Measurements from ENCODE around the gene KLHDC3. TPM values are rescaled to one million over a fixed set of nuclear protein-coding genes. Genes with fewer than 3 reads are reported as not detected.

Gene KLHDC3
- total and polyA plus RNA-seq, 10 of the 15 experiments (the other 5 are each of a cell fraction or from before 2014, with no cell fraction given): 2.4 to 102 (median 55.4) TPM

- FAIRE-seq (no peak), ATAC-seq (no peak), DNase-seq (ENCODE audit: low read depth, low spot score) (no peak)
- ChIA-PET CTCF (interaction anchor here (0.6 to 1.2 kb wide), 4 partner anchors 28 to 140 kb away, joined by 3 to 4 read pairs (median 3); no protein-coding TSS in a partner anchor), SMC1A (ENCODE audit: uncharacterized antibody, unreplicated experiment) (interaction anchor here (0.7 to 1.7 kb wide), 7 partner anchors 11 to 159 kb away, joined by 3 to 6 read pairs (median 3); no protein-coding TSS in a partner anchor), RAD21 (ENCODE audit: unreplicated experiment) (interaction anchor here (0.6 to 1.5 kb wide), 2 partner anchors 11 to 95 kb away, joined by 3 read pairs; no protein-coding TSS in a partner anchor), POLR2A (interaction anchor here (0.5 to 1.9 kb wide), 4 partner anchors 9 to 469 kb away, joined by 4 to 6 read pairs (median 4); partner anchors contain the start of gene PEX6)
- no peaks in the 10 kb centered on the region for H3K9me3 ChIP-seq (replicated peaks; ENCODE audit: control insufficient read depth, insufficient read depth, low read length)
- BruUV-seq (replicated peaks): no TSS peak
- WGBS (ENCODE audit: insufficient coverage, insufficient replicate concordance, low lambda C conversion rate, missing lambda C conversion rate): 100% methylated on average over 1 of the region's 1 CpG
- no peak overlapping the region for H3K4me2 ChIP-seq (ENCODE audit: control insufficient read depth, insufficient read depth)
- no peaks in the 10 kb centered on the region for H3K27me3 ChIP-seq (replicated peaks in 1 of 2; ENCODE audit: control insufficient read depth in 2 of 2, insufficient read depth in 2 of 2, low read length in 1 of 2)
- H3K4me3 ChIP-seq: no peak overlapping the region
- in situ Hi-C loops (cut with MboI): no loop called here
- TF ChIP-seq ZNF217 (IDR thresholded peaks at IDR 0.05) (no peak), CBX5 (IDR thresholded peaks at IDR 0.05; ENCODE audit: low read depth) (no peak), GABPA (IDR thresholded peaks at IDR 0.05; ENCODE audit: low read depth) (no peak), CHD1 (IDR thresholded peaks at IDR 0.05; ENCODE audit: low read depth, low read length) (no peak), ZSCAN29 (IDR thresholded peaks at IDR 0.05) (no peak), HSF1 (IDR thresholded peaks at IDR 0.05; ENCODE audit: low read depth, low read length) (no peak), EP300 (IDR thresholded peaks at IDR 0.05; ENCODE audit: borderline replicate concordance in 1 of 2, control insufficient read depth in 1 of 2, low read depth in 2 of 2, low read length in 2 of 2) (no peak), RELB (IDR thresholded peaks at IDR 0.05; ENCODE audit: low read depth) (no peak), YBX1 (IDR thresholded peaks at IDR 0.05) (no peak), EED (IDR thresholded peaks at IDR 0.05; ENCODE audit: low read depth) (no peak), NBN (IDR thresholded peaks at IDR 0.05) (no peak), TCF7 (IDR thresholded peaks at IDR 0.05; ENCODE audit: borderline replicate concordance) (no peak), MLLT1 (IDR thresholded peaks at IDR 0.05) (no peak)
- H3K79me2 ChIP-seq (ENCODE audit: control insufficient read depth, insufficient read depth, low read length): peaks cover 14% of the 10 kb centered on the region
- H3K27ac ChIP-seq (ENCODE audit: control insufficient read depth, insufficient read depth): no peak overlapping the region
- H3K36me3 ChIP-seq (ENCODE audit: control insufficient read depth in 2 of 2, insufficient read depth in 2 of 2, low read length in 1 of 2): peaks cover 2 to 8% of the 10 kb centered on the region in 2 experiments; a peak in 2 of 4 replicates
- no peak overlapping the region for H2AFZ ChIP-seq (ENCODE audit: control insufficient read depth, low read depth, low read length)
- H3K9ac ChIP-seq (ENCODE audit: control insufficient read depth, insufficient read depth, low read length): no peak overlapping the region
- H4K20me1 ChIP-seq (ENCODE audit: control insufficient read depth, insufficient read depth): no peaks in the 10 kb centered on the region
- peaks cover 16% of the 10 kb centered on the region for H3K4me1 ChIP-seq (ENCODE audit: control insufficient read depth, insufficient read depth, low read length)
- intact Hi-C loops (cut with micrococcal nuclease; ENCODE audit: unreplicated experiment): no loop called here
Measured at GRCh38 chr6:42988486-42989020, 25.5 kb upstream of the KLHDC3 start.

Data from GM12878 (cell line).